ENCODE data around the gene C4A. TPM values are rescaled to one million over a fixed set of nuclear protein-coding genes. Genes with fewer than 3 reads are reported as not detected.

Gene C4A
- total RNA-seq, 1 experiment from 2014 or later = 2.5 TPM

DNA sequence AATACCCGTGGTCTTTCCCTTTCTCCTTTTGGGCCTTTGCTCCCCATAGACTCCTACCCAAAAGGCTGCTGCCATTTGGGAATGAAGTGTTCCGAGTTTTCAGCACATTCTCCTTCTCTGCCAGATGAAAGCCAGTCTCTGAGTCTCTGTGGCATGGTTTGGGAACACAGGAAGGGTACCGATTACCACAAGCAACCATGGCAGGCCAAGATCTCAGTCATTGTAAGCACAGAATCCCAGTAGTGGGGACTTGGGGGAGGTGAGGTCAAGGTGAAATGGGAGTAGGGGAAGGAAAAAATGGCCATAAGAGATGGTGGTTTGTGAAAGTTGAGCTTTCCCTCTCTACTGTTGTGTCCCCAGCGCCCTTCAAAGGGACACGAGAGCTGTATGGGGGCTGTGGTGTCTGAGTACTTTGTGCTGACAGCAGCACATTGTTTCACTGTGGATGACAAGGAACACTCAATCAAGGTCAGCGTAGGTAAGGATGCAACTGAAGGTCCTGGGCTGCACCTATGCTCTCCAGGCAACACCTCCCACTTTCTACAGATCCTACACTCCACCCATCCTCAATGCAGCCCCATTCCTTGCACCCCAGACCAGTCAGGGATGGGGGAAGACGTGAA, 31.8 kb upstream of the C4A start:
- Histone ChIP-seq H3K4me3 (no peak overlapping the region), H3K27me3 (peaks cover 4% of the 10 kb centered on the region; the same call in 1 of the 2 replicates), H3K4me1 (peaks cover 5% of the 10 kb centered on the region; the same call in 1 of the 2 replicates), H3K9me3 (replicated peaks) (no peaks in the 10 kb centered on the region), H3K36me3 (peaks cover 32% of the 10 kb centered on the region), H3K27ac (no peak overlapping the region)
- no peak for DNase-seq

DNA sequence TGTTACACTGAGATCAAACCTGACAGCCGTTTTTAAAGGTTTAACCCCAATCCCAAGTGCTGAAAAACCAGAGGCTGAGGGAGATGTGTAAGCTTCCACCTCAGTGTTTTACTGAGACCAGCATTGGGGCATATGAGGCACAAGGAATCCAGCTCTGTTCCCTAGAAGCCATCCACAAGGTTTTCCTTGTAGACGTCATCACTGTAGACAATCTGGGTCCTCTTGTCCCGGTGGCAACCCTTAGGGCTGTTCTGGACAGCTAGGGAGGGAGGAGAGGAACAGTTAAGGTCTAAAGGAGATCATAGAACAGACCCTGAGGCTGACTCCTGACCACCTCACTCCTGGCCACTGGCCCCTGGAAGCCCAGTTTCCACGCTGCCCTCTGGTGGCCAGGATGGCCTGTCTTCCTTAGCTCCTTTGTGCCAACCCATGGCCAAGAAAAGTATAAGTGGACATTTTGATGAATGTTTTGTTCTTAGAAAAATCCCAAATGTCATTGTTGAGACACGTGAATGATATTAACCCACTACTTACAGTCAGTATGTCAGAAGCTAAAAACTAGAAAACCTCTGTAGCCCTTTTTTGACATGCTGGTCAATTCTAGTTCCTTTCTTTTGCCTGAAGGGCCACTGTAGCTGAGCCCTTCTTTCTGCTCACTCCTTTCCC, 29.6 kb upstream of the C4A start:
- Histone ChIP-seq H3K27ac (no peak overlapping the region), H3K36me3 (peaks cover 41% of the 10 kb centered on the region)
- DNase-seq = peak; percentile 54 to 78

DNA sequence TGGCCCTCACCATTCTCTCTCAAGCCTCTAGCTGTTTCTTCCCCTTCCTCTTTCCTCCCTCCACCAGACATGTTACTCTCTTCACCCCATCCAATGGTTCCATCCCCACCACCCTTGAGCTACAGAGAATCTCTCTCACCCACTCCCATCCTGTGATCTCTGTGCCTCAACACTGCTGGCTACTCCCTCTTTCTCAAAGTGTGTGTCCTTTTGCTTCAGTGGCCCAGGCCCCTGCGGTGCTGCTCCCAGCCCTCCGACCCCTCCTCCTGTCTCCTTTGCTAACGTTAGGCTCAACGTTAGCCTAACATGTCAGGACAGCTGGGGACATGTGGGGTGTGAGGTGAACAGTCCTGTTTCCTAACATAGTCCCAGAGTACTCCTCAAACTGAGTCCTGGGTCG, 29.0 kb upstream of the C4A start:
- Histone ChIP-seq H3K4me1 (peaks cover 6% of the 10 kb centered on the region; the same call in 1 of the 2 replicates), H3K4me3 (no peak overlapping the region), H3K36me3 (peaks cover 42% of the 10 kb centered on the region), H3K27me3 (no peaks in the 10 kb centered on the region), H3K9me3 (replicated peaks) (no peaks in the 10 kb centered on the region), H3K27ac (no peak overlapping the region)
- no peak for DNase-seq

More for the DNA sequence above, 29.6 kb upstream of the C4A start:
- Histone ChIP-seq H3K27me3 (no peaks in the 10 kb centered on the region), H3K4me3 (no peak overlapping the region), H3K4me1 (peaks cover 5% of the 10 kb centered on the region; the same call in 1 of the 2 replicates), H3K9me3 (replicated peaks) (no peaks in the 10 kb centered on the region)

DNA sequence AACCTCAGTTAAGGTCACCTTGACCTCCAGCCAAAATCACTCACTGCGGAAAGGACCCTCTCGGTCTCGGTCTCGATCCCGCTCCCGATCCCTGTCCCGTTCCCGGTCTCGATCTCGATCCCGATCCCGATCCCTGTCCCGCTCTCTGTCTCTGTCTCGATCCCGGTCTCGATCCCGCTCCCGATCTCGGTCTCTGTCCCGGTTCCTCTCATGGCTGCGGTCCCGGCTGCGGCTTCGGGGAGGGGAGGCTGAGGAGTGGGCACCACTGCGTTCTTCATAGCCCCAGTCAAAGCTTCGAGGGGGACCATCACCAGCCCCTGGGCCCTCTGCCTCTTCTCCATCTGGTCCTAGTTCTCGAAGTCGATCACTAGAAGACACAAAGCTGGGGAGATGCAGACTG, 27.3 kb upstream of the C4A start:
- Histone ChIP-seq H3K36me3 (peaks cover 42% of the 10 kb centered on the region), H3K4me3 (no peak overlapping the region), H3K4me1 (peaks cover 3% of the 10 kb centered on the region; the same call in 1 of the 2 replicates), H3K9me3 (replicated peaks) (no peaks in the 10 kb centered on the region), H3K27ac (no peak overlapping the region), H3K27me3 (no peaks in the 10 kb centered on the region)
- no peak for DNase-seq

DNA sequence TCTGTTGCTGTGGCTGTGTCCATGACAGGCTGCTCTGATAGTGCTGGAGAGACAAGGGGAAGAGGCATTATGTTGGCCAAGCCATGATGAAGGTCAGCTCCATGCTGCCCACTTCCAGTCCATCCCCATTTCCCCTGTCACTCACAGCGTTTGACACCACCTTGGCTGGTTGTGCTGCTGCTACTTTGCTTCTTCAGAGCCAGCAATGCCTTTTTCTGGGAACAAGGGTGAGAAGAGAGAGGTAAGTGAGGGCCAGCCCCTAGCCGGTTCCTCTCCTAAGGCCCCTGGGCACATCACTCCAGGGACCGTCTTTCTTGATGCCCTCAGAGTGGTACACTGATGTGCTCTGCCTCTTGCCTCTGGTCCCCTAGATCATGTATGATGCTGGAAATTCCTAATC, 25.1 kb upstream of the C4A start:
- H3K27me3 ChIP-seq = no peaks in the 10 kb centered on the region
- DNase-seq = no peak
- peaks cover 3% of the 10 kb centered on the region; the same call in 1 of the 2 replicates for H3K4me1 ChIP-seq
- H3K9me3 ChIP-seq (replicated peaks) = no peaks in the 10 kb centered on the region
- no peak overlapping the region for H3K27ac ChIP-seq
- no peak overlapping the region for H3K4me3 ChIP-seq
- peaks cover 35% of the 10 kb centered on the region for H3K36me3 ChIP-seq

DNA sequence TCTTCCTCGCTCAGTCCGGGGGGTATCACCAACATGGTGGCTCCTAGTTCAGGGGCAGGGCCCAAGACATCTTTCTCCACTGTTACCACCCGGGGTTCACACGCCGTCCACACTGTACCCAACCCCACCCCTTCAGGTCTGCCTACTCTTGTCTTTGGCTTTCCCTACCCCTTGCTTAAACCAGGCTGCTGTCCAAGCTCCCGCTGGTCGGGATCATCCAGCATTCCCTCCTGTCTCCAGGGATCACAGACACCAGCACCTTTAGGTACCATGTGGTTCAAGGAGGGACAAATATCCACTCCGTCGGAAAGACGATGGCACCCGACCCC, 23.5 kb upstream of the C4A start:
- H3K27me3 ChIP-seq = no peaks in the 10 kb centered on the region
- no peaks in the 10 kb centered on the region for H3K9me3 ChIP-seq (replicated peaks)
- peak in 1 of 2 experiments; percentile 18 for DNase-seq
- H3K36me3 ChIP-seq = peaks cover 28% of the 10 kb centered on the region
- peaks cover 3% of the 10 kb centered on the region; the same call in 1 of the 2 replicates for H3K4me1 ChIP-seq
- H3K4me3 ChIP-seq = peak overlapping the region; percentile 76
- H3K27ac ChIP-seq = peak overlapping the region; percentile 52

DNA sequence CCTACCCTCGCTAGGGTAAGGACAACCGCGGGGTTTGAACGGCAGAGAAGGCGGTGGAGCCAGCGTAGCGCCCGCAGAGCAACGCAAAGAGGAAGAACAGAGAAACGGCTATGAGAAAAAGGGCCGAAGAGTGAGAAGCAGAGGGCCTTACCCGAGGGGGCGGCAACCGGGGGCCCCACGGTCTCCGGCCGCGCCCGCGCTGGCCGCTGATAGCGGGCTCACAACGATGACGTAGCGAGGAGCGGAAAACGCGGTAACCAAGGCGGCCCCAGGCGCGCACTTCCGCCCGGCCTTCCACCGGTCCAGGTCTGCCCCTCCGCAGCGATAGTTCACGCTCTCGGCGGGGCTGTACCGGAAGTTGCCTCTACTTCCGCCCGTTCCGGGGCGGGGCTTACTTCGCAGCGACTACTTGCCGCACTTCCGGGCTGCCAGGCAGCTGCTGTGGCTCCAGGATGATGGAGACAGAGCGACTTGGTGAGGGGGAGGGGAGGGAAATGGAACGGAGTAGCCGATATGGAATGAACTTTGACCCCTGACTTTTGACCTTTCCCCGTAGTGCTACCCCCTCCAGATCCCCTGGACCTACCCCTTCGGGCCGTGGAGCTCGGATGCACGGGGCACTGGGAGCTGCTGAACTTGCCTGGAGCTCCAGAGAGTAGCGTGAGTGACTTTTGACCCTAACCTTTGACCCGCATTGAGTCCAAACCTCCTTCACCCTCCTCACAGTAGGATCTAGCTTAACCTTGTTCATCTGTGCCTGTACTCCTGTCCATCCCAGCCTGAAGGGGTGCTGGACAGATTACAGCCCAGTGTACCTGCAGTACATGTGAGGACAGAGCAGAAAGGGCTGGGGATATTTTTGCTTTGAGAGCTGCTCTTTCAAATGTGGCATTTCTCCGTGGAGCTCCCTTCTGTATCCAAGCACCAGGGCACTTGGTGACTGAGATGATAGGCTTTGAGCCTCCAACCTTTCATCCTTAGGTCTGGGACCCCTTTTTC, 22.8 kb upstream of the C4A start, which contains the start of the genes NELFE and SKIC2:
TSS of gene NELFE (minus strand) at position 231 of the 999 bp plus-strand sequence. CDS start 525 bp downstream, outside the sequence.
TSS of gene SKIC2 (plus strand) at position 435 of the 999 bp plus-strand sequence. CDS start at position 453, 18 bp downstream.
- H3K27ac ChIP-seq = peak within 1 kb of the TSS; percentile 52
- H3K4me3 ChIP-seq = peak within 1 kb of the TSS; percentile 76
- peak; percentile 97 for DNase-seq
- H3K4me1 ChIP-seq = peaks cover 3% of the 10 kb centered on the region; the same call in 1 of the 2 replicates
- H3K27me3 ChIP-seq = no peaks in the 10 kb centered on the region
- H3K9me3 ChIP-seq (replicated peaks) = no peaks in the 10 kb centered on the region
- H3K36me3 ChIP-seq = peaks cover 22% of the 10 kb centered on the region

DNA sequence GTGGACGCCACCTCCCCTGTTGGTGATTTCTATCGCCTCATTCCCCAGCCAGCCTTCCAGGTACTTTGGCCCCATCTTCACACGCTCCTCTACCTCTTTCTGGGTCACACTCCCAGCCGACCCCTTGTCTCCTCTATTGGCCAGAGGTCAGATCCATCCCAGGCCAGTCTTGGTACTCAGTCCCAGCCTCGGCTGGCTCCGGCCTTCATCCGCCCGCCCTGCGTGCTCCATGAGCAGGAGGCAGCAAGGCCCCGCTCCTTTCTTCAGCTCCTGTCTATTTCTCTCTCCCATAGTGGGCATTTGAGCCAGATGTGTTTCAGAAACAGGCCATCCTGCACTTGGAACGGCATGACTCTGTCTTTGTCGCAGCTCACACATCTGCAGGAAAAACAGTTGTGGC, 20.2 kb upstream of the C4A start:
- no peak for DNase-seq
- Histone ChIP-seq H3K4me1 (peaks cover 3% of the 10 kb centered on the region; the same call in 1 of the 2 replicates), H3K4me3 (no peak overlapping the region), H3K27ac (no peak overlapping the region), H3K9me3 (replicated peaks) (no peaks in the 10 kb centered on the region), H3K36me3 (peaks cover 19% of the 10 kb centered on the region), H3K27me3 (no peaks in the 10 kb centered on the region)

DNA sequence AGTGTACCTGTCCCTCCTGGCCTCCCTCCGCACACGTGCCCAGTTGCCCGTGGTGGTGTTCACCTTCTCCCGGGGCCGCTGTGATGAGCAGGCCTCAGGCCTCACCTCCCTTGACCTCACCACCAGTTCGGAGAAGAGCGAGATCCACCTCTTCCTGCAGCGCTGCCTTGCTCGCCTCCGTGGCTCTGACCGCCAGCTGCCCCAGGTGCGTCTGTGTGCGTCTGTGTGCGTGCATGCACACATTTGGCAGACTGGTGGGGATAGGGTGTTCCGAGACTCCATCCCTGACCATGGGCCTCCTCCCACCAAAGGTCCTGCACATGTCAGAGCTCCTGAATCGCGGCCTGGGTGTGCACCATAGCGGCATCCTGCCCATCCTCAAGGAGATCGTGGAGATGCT, 17.9 kb upstream of the C4A start:
- Histone ChIP-seq H3K36me3 (peaks cover 22% of the 10 kb centered on the region), H3K4me1 (no peaks in the 10 kb centered on the region), H3K27me3 (no peaks in the 10 kb centered on the region), H3K4me3 (no peak overlapping the region), H3K27ac (no peak overlapping the region), H3K9me3 (replicated peaks) (no peaks in the 10 kb centered on the region)
- no peak for DNase-seq

DNA sequence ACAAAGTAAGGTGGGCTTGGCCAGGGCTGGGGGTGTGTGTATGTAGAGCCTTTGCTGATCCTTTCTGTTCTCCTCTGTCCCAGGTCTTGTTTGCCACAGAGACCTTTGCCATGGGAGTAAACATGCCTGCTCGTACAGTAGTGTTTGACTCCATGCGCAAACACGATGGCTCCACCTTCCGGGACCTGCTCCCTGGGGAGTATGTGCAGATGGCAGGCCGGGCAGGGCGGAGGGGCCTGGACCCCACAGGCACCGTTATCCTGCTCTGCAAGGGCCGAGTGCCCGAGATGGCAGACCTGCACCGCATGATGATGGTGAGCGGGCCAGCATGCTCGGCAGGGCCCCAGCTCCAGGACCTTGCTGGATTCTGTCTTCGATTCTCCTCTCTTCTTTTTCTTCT, 16.2 kb upstream of the C4A start:
- no peaks in the 10 kb centered on the region for H3K4me1 ChIP-seq
- DNase-seq = no peak
- H3K27me3 ChIP-seq = no peaks in the 10 kb centered on the region
- no peaks in the 10 kb centered on the region for H3K9me3 ChIP-seq (replicated peaks)
- H3K4me3 ChIP-seq = no peak overlapping the region
- H3K27ac ChIP-seq = no peak overlapping the region
- peaks cover 29% of the 10 kb centered on the region for H3K36me3 ChIP-seq

DNA sequence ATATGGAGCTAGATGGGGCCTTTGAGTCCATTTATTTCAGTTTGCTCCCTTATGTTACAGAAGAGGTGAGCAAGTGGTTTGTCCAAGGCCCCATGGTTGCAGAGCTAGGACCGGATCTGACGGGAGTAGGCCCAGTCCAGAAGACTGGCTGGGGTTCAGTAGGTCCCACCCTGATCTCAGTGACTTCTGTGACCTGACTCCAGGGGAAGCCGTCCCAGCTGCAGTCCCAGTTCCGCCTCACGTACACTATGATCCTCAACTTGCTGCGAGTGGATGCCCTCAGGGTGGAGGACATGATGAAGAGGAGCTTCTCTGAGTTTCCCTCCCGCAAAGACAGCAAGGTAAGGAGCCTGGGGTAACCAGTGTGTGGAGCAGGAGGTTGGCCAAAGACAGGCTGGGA, 15.4 kb upstream of the C4A start:
- H3K27ac ChIP-seq = no peak overlapping the region
- H3K9me3 ChIP-seq (replicated peaks) = no peaks in the 10 kb centered on the region
- no peak overlapping the region for H3K4me3 ChIP-seq
- H3K36me3 ChIP-seq = peaks cover 29% of the 10 kb centered on the region
- no peak for DNase-seq
- H3K27me3 ChIP-seq = no peaks in the 10 kb centered on the region
- H3K4me1 ChIP-seq = no peaks in the 10 kb centered on the region

DNA sequence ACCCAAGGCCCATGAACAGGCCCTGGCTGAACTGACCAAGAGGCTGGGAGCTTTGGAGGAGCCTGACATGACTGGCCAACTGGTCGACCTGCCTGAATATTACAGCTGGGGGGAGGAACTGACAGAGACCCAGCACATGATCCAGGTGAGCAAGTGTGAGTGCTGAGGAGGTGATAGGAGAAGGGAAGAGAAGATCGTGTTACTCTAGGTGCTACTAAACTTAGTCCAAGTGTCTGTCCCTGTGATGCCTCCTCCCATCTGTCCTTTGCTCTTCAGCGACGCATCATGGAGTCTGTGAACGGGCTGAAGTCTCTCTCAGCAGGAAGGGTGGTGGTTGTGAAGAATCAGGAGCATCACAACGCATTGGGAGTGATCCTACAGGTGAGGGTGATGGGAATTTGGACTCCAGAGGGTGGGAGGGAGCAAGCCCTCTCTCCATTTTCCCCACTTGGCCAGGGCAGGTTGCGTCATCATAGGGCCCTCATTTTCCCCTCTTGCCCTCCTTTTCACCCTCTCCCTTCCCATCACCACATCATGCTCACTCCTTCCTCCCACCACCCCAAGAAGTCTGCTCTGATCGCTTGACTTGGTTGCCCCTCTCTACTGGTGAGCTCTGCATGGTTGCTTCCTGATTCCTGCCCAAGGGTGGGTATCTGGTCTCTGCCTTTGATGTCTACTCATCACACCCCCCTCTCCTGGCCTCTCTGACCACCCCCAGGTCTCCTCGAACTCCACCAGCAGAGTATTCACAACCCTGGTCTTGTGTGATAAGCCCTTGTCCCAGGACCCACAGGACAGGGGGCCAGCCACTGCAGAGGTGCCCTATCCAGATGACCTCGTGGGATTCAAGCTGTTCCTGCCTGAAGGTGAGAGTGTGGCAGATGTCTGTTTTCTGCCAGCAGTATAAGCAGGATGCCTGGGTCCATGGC, 14.6 kb upstream of the C4A start:
- no peaks in the 10 kb centered on the region for H3K4me1 ChIP-seq
- no peak for DNase-seq
- no peak overlapping the region for H3K4me3 ChIP-seq
- H3K9me3 ChIP-seq (replicated peaks) = no peaks in the 10 kb centered on the region
- no peaks in the 10 kb centered on the region for H3K27me3 ChIP-seq
- no peak overlapping the region for H3K27ac ChIP-seq
- peaks cover 27% of the 10 kb centered on the region for H3K36me3 ChIP-seq

DNA sequence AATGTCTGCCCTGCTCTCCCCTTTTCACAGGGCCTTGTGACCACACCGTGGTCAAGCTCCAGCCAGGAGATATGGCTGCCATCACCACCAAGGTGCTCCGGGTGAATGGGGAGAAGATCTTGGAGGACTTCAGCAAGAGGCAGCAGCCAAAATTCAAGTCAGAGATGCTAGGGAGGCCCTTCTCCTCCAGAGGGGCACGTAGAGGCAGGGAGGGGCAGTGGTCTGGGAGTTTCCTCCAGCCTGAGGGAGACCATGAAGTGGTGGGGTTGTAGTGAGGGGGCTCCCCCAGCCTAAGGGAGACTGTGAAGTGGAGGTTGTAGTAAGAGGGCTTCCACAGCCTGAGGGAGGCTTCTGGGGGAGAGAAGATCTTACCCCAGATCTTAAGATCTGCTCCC, 13.9 kb upstream of the C4A start:
- Histone ChIP-seq H3K4me1 (no peaks in the 10 kb centered on the region), H3K27me3 (no peaks in the 10 kb centered on the region), H3K9me3 (replicated peaks) (no peaks in the 10 kb centered on the region), H3K4me3 (no peak overlapping the region), H3K27ac (no peak overlapping the region), H3K36me3 (peaks cover 24% of the 10 kb centered on the region)
- no peak for DNase-seq

DNA sequence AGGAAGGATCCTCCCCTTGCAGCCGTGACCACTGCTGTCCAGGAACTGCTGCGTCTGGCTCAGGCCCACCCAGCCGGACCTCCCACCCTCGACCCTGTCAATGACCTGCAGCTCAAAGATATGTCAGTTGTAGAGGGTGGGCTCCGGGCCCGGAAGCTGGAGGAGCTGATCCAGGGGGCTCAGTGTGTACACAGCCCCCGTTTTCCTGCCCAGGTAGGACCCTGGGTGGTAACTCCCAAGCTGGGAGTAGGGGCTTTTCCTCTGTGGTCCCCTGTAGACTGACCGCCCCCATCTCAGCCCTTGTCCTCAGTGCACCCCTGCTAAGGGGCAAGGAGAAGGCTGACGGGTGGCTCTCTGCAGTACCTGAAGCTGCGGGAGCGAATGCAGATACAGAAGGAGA, 13.5 kb upstream of the C4A start:
- Histone ChIP-seq H3K27me3 (no peaks in the 10 kb centered on the region), H3K27ac (no peak overlapping the region), H3K9me3 (replicated peaks) (no peaks in the 10 kb centered on the region), H3K36me3 (peaks cover 22% of the 10 kb centered on the region), H3K4me3 (no peak overlapping the region), H3K4me1 (no peaks in the 10 kb centered on the region; the same call in 1 of the 2 replicates)
- no peak for DNase-seq

Measured in SJCRH30 (cell line).